Smooth muscle cell (in vitro differentiated cells): ENCODE data around the gene P2RX4. TPM values are rescaled to one million over a fixed set of nuclear protein-coding genes. Genes with fewer than 3 reads are reported as not detected.

Experiments used
- DNase-seq: peaks from one replicate; lab custom pipeline; 2025; ENCODE audit not compliant: unreplicated experiment; lab: John Stamatoyannopoulos, UW
- H2AFZ ChIP-seq: fragments of 200-600 bp; sonication (generic); 2 replicates; pipeline ENCODE4 v1.6.0; 2016; ENCODE audit warnings: antibody characterized with exemption, low read depth, mild to moderate bottlenecking
- H3F3A ChIP-seq: fragments of 200-600 bp; sonication (generic); 2 replicates; pipeline ENCODE4 v1.6.0; 2017; ENCODE audit warnings: antibody characterized with exemption, low read depth
- H3K27ac ChIP-seq: fragments of 200-600 bp; sonication (generic); 2 replicates; pipeline ENCODE4 v1.5.1; 2016; ENCODE audit warnings: low read depth, mild to moderate bottlenecking
- H3K27me3 ChIP-seq: fragments of 200-600 bp; sonication (generic); 2 replicates; pipeline ENCODE4 v1.6.1; 2016; ENCODE audit warnings: low read depth, mild to moderate bottlenecking
- H3K36me3 ChIP-seq: fragments of 200-600 bp; sonication (generic); 2 replicates; pipeline ENCODE4 v1.5.1; 2016; ENCODE audit warnings: low read depth
- H3K4me1 ChIP-seq: fragments of 200-600 bp; sonication (generic); 2 replicates; pipeline ENCODE4 v1.5.1; 2016; ENCODE audit warnings: low read depth
- H3K4me2 ChIP-seq: fragments of 200-600 bp; sonication (generic); 2 replicates; pipeline ENCODE4 v1.6.0; 2016; ENCODE audit warnings: mild to moderate bottlenecking
- H3K4me3 ChIP-seq: fragments of 200-600 bp; sonication (generic); 2 replicates; pipeline ENCODE4 v1.5.1; 2016; ENCODE audit warnings: mild to moderate bottlenecking
- H3K79me2 ChIP-seq: fragments of 200-600 bp; sonication (generic); 2 replicates; pipeline ENCODE4 v1.6.0; 2016; ENCODE audit warnings: low read depth, mild to moderate bottlenecking
- H3K9ac ChIP-seq: fragments of 200-600 bp; sonication (generic); 2 replicates; pipeline ENCODE4 v1.6.0; 2016; ENCODE audit warnings: low read depth
- H3K9me3 ChIP-seq: fragments of 200-600 bp; sonication (generic); replicated peaks from 2 replicates; pipeline ENCODE4 v1.5.1; 2016; ENCODE audit warnings: low read depth
- H4K20me1 ChIP-seq: fragments of 200-600 bp; sonication (generic); 2 replicates; pipeline ENCODE4 v1.6.0; 2016; ENCODE audit warnings: low read depth
- WGBS: methylation state at CpG from one replicate; pipeline ENCODE4 v1.1.7; 2016; ENCODE audit warnings: low lambda C conversion rate; 5-methylcytosine and 5-hydroxymethylcytosine counted together
- polyA plus RNA-seq: library from polyadenylated mRNA; unstranded; fragments of >200 nt; fragmentation: Nextera tagmentation; extraction: Ambion mirVana; gene quantifications from 2 replicates; pipeline ENCODE4 v1.2.1, GENCODE V29; 2016
- total RNA-seq: library from RNA; depleted of rRNA; stranded (reverse); fragments of >200 nt; gene quantifications from 2 replicates; pipeline ENCODE4 v1.2.3, GENCODE V29; 2014
- TF ChIP-seq, protein P1 (sequence below): fragments of 200-600 bp; sonication (generic); IDR thresholded peaks from 2 replicates; pipeline ENCODE4 v1.5.1; 2017; ENCODE audit warnings: borderline replicate concordance, mild to moderate bottlenecking, antibody characterized with exemption; ENCODE audit not compliant: insufficient read depth, poor library complexity, severe bottlenecking

Gene P2RX4
- total and polyA plus RNA-seq, 2 experiments from 2014 or later, result 20.6 to 32.2 TPM

GRCh38 chr12:121189619-121190155 is 20.2 kb upstream of the P2RX4 start:
- 93% methylated on average over 9 of the region's 9 CpGs for WGBS
- peaks cover 7% of the 10 kb centered on the region for H3F3A ChIP-seq
- H3K9me3 ChIP-seq, result no peaks in the 10 kb centered on the region
- DNase-seq, result no peak
- H3K36me3 ChIP-seq, result no peaks in the 10 kb centered on the region
- no peak overlapping the region for H3K4me3 ChIP-seq
- H3K4me1 ChIP-seq, result no peaks in the 10 kb centered on the region
- H3K27me3 ChIP-seq, result no peaks in the 10 kb centered on the region
- H3K4me2 ChIP-seq, result no peak overlapping the region
- H4K20me1 ChIP-seq, result no peaks in the 10 kb centered on the region
- no peaks in the 10 kb centered on the region for H3K79me2 ChIP-seq
- no peak overlapping the region for H3K27ac ChIP-seq
- TF ChIP-seq, protein P1, sequence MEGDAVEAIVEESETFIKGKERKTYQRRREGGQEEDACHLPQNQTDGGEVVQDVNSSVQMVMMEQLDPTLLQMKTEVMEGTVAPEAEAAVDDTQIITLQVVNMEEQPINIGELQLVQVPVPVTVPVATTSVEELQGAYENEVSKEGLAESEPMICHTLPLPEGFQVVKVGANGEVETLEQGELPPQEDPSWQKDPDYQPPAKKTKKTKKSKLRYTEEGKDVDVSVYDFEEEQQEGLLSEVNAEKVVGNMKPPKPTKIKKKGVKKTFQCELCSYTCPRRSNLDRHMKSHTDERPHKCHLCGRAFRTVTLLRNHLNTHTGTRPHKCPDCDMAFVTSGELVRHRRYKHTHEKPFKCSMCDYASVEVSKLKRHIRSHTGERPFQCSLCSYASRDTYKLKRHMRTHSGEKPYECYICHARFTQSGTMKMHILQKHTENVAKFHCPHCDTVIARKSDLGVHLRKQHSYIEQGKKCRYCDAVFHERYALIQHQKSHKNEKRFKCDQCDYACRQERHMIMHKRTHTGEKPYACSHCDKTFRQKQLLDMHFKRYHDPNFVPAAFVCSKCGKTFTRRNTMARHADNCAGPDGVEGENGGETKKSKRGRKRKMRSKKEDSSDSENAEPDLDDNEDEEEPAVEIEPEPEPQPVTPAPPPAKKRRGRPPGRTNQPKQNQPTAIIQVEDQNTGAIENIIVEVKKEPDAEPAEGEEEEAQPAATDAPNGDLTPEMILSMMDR, result no peak
- H2AFZ ChIP-seq, result no peak overlapping the region
- no peak overlapping the region for H3K9ac ChIP-seq

- Histone ChIP-seq H3K9me3 (no peaks in the 10 kb centered on the region), H2AFZ (no peak overlapping the region), H3K36me3 (no peaks in the 10 kb centered on the region), H3K4me1 (no peaks in the 10 kb centered on the region), H3K4me2 (peak overlapping the region; percentile 60), H4K20me1 (no peaks in the 10 kb centered on the region), H3F3A (peaks cover 7% of the 10 kb centered on the region), H3K27ac (peak overlapping the region; percentile 75), H3K79me2 (no peaks in the 10 kb centered on the region), H3K27me3 (no peaks in the 10 kb centered on the region), H3K4me3 (no peak overlapping the region), H3K9ac (peak overlapping the region; percentile 36)
- 15% methylated on average over 2 of the region's 2 CpGs for WGBS
- DNase-seq, result no peak
- TF ChIP-seq, protein P1, result no peak
Measured at GRCh38 chr12:121190523-121191031, 19.4 kb upstream of the P2RX4 start.

- WGBS, result 90% methylated on average over 3 of the region's 3 CpGs
- Histone ChIP-seq H3K4me1 (no peaks in the 10 kb centered on the region), H4K20me1 (no peaks in the 10 kb centered on the region), H2AFZ (no peak overlapping the region), H3K36me3 (no peaks in the 10 kb centered on the region), H3F3A (peaks cover 7% of the 10 kb centered on the region), H3K27me3 (no peaks in the 10 kb centered on the region), H3K79me2 (no peaks in the 10 kb centered on the region), H3K4me3 (no peak overlapping the region), H3K9me3 (no peaks in the 10 kb centered on the region), H3K9ac (peak overlapping the region; percentile 36), H3K4me2 (peak overlapping the region; percentile 60), H3K27ac (peak overlapping the region; percentile 75)
- no peak for DNase-seq
- TF ChIP-seq, protein P1, result no peak
Measured at GRCh38 chr12:121191151-121191550, 18.8 kb upstream of the P2RX4 start.

DNA sequence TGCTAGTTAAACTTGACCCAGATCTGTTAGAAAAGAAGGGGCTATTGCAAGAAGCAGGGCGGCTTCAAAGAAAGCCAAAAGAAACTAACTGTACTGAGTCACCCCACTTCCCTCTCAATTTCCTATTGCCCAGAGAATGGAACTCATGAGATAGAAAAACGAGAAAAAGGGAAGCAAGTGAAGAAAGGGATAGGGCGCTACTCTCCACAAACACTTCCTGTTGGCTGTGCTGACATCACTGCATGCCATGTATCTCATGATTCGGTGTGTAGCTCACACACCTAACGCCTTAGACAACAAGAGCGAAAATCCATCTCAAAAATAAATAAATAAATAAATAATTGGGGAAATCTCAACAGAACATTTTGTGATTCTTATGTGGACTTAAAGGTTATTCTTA is 13.0 kb upstream of the P2RX4 start:
- H3K4me1 ChIP-seq, result no peaks in the 10 kb centered on the region
- H2AFZ ChIP-seq, result no peak overlapping the region
- no peaks in the 10 kb centered on the region for H3K36me3 ChIP-seq
- DNase-seq, result no peak
- no peaks in the 10 kb centered on the region for H3K27me3 ChIP-seq
- H3K9me3 ChIP-seq, result no peaks in the 10 kb centered on the region
- no peak overlapping the region for H3K4me2 ChIP-seq
- H3K9ac ChIP-seq, result no peak overlapping the region
- TF ChIP-seq, protein P1, result no peak
- 91% methylated on average over 6 of the region's 6 CpGs for WGBS
- no peaks in the 10 kb centered on the region for H4K20me1 ChIP-seq
- peaks cover 2% of the 10 kb centered on the region for H3F3A ChIP-seq
- H3K27ac ChIP-seq, result no peak overlapping the region
- no peaks in the 10 kb centered on the region for H3K79me2 ChIP-seq
- H3K4me3 ChIP-seq, result no peak overlapping the region
